GM23338 (cell line): ENCODE data around the gene SHLD2. TPM values are rescaled to one million over a fixed set of nuclear protein-coding genes. Genes with fewer than 3 reads are reported as not detected.
"Not testable (repeated sequence)": the region's sequence is repeated elsewhere in the genome, so short reads cannot be mapped to it uniquely, and the experiment has no call there.

Experiments
- ATAC-seq: fragments of 200-7000 bp; cut with Tn5 transposase; 3 replicates; pipeline ENCODE4 v1.9.1; 2020
- DNase-seq: peaks from one replicate; pipeline ENCODE4 v3.0.0-alpha.2; 2015; ENCODE audit warnings: low spot score
- H2AFZ ChIP-seq: fragments of 200-600 bp; sonication (generic); 2 replicates; pipeline ENCODE4 v1.8.0; 2016; ENCODE audit warnings: antibody characterized with exemption, mild to moderate bottlenecking, moderate library complexity
- H3F3A ChIP-seq: fragments of 200-600 bp; sonication (generic); replicated peaks from 2 replicates; pipeline ENCODE4 v1.8.0; 2017; ENCODE audit warnings: antibody characterized with exemption, mixed run types, low read depth
- H3K27ac ChIP-seq: fragments of 200-600 bp; sonication (generic); 2 replicates; pipeline ENCODE4 v1.6.1; 2016; ENCODE audit warnings: low read depth
- H3K27me3 ChIP-seq: fragments of 200-600 bp; sonication (generic); 2 replicates; pipeline ENCODE4 v1.8.0; 2016; ENCODE audit warnings: mild to moderate bottlenecking, mixed run types, moderate library complexity; ENCODE audit not compliant: insufficient read depth
- H3K36me3 ChIP-seq: fragments of 200-600 bp; sonication (generic); 2 replicates; pipeline ENCODE4 v1.8.0; 2016; ENCODE audit warnings: mild to moderate bottlenecking; ENCODE audit not compliant: insufficient read depth
- H3K4me1 ChIP-seq: fragments of 200-600 bp; sonication (generic); 2 replicates; pipeline ENCODE4 v1.8.0; 2016; ENCODE audit warnings: mild to moderate bottlenecking, moderate library complexity; ENCODE audit not compliant: insufficient read depth
- H3K4me2 ChIP-seq: fragments of 200-600 bp; sonication (generic); 2 replicates; pipeline ENCODE4 v1.7.1; 2017; ENCODE audit warnings: mixed run types
- H3K4me3 ChIP-seq: fragments of 200-600 bp; sonication (generic); 2 replicates; pipeline ENCODE4 v1.6.1; 2016; ENCODE audit warnings: mixed run types
- H3K79me2 ChIP-seq: fragments of 200-600 bp; sonication (generic); replicated peaks from 2 replicates; pipeline ENCODE4 v1.8.0; 2017; ENCODE audit warnings: mild to moderate bottlenecking; ENCODE audit not compliant: insufficient read depth
- H3K9me2 ChIP-seq: fragments of 200-600 bp; sonication (generic); 2 replicates; pipeline ENCODE4 v1.8.0; 2017; ENCODE audit not compliant: insufficient read depth
- H4K20me1 ChIP-seq: fragments of 200-600 bp; sonication (generic); replicated peaks from 2 replicates; pipeline ENCODE4 v1.8.0; 2017; ENCODE audit warnings: mild to moderate bottlenecking; ENCODE audit not compliant: insufficient read depth
- H3K27ac Mint-ChIP-seq: 2 replicates; pipeline ENCODE4 v1.8.0; 2020; ENCODE audit warnings: inconsistent platforms, mild to moderate bottlenecking, moderate library complexity, mixed read lengths
- H3K27me3 Mint-ChIP-seq: 3 replicates; pipeline ENCODE4 v1.8.0; 2022; ENCODE audit warnings: low read depth, mild to moderate bottlenecking, moderate library complexity, mixed read lengths, inconsistent platforms; ENCODE audit not compliant: insufficient read depth, poor library complexity
- H3K36me3 Mint-ChIP-seq: 3 replicates; pipeline ENCODE4 v1.8.0; 2021; ENCODE audit warnings: low read depth, mild to moderate bottlenecking, inconsistent platforms, moderate library complexity, mixed read lengths
- H3K4me1 Mint-ChIP-seq: 3 replicates; pipeline ENCODE4 v1.8.0; 2020; ENCODE audit warnings: mild to moderate bottlenecking, inconsistent platforms, mixed read lengths
- H3K4me3 Mint-ChIP-seq: 3 replicates; pipeline ENCODE4 v1.8.0; 2021; ENCODE audit warnings: moderate library complexity, mild to moderate bottlenecking, inconsistent platforms, mixed read lengths
- H3K9me3 Mint-ChIP-seq: 3 replicates; pipeline ENCODE4 v1.8.0; 2020; ENCODE audit warnings: moderate library complexity, mild to moderate bottlenecking, inconsistent platforms, mixed read lengths
- CREB1 ChIP-seq: fragments of 250-450 bp; sonication (Bioruptor Pico); IDR thresholded peaks from 2 replicates; pipeline ENCODE4 v1.5.0; 2020; ENCODE audit warnings: low read depth, mild to moderate bottlenecking, moderate library complexity
- JUNB ChIP-seq: IDR thresholded peaks from one replicate; pipeline ENCODE4 v1.6.1; 2016; ENCODE audit warnings: antibody characterized with exemption; ENCODE audit not compliant: unreplicated experiment
- NANOG ChIP-seq: IDR thresholded peaks from 2 replicates; pipeline ENCODE4 v1.6.1; 2016; ENCODE audit warnings: antibody characterized with exemption, borderline replicate concordance
- REST ChIP-seq: IDR thresholded peaks from one replicate; pipeline ENCODE4 v1.6.1; 2018; ENCODE audit warnings: antibody characterized with exemption; ENCODE audit not compliant: unreplicated experiment
- ZNF114 ChIP-seq: fragments of 250-450 bp; sonication (Bioruptor Pico); IDR thresholded peaks from 2 replicates; pipeline ENCODE4 v1.5.0; 2020; ENCODE audit warnings: mild to moderate bottlenecking, moderate library complexity
- ZNF331 ChIP-seq: fragments of 250-450 bp; sonication (Bioruptor Pico); IDR thresholded peaks from 2 replicates; pipeline ENCODE4 v1.5.0; 2020; ENCODE audit warnings: low read depth, mild to moderate bottlenecking, moderate library complexity
- polyA plus RNA-seq: library from polyadenylated mRNA; unstranded; fragments of >200 nt; fragmentation: Nextera tagmentation; extraction: Ambion mirVana; gene quantifications from 2 replicates; pipeline ENCODE4 v1.2.1, GENCODE V29; 2016
- total RNA-seq: library from RNA; depleted of rRNA; stranded (reverse); fragments of >200 nt; shearing (Covaris generic); gene quantifications from 2 replicates; pipeline ENCODE4 v1.2.3, GENCODE V29; 2014
- TF ChIP-seq, protein P1 (sequence below): fragments of 250-450 bp; sonication (Bioruptor Pico); IDR thresholded peaks from 2 replicates; pipeline ENCODE4 v1.5.0; 2020; ENCODE audit warnings: mild to moderate bottlenecking, moderate library complexity

Gene SHLD2
- total and polyA plus RNA-seq, 2 experiments from 2014 or later: 13.9 to 34.2 TPM

- H3K36me3 ChIP-seq: peaks cover 30% of the 10 kb centered on the region
- ATAC-seq (no peak), DNase-seq (no peak)
- no peaks in the 10 kb centered on the region for H3F3A ChIP-seq
- no peaks in the 10 kb centered on the region for H3K27me3 Mint-ChIP-seq
- H3K27me3 ChIP-seq: no peaks in the 10 kb centered on the region
- H3K27ac ChIP-seq: no peak overlapping the region
- H3K36me3 Mint-ChIP-seq: peaks cover 41% of the 10 kb centered on the region
- H3K4me1 Mint-ChIP-seq: no peaks in the 10 kb centered on the region
- H3K79me2 ChIP-seq: 0 out of 2 replicates have a peak, but pooled peaks cover 3% of the 10 kb centered on the region
- H3K4me1 ChIP-seq: no peaks in the 10 kb centered on the region
- H3K4me2 ChIP-seq: no peak overlapping the region
- no peak overlapping the region for H3K27ac Mint-ChIP-seq
- H3K9me3 Mint-ChIP-seq: no peaks in the 10 kb centered on the region
- TF ChIP-seq CREB1 (CRISPR knock-in tag) (no peak), NANOG (no peak), REST (no peak), JUNB (no peak), ZNF114 (no peak), ZNF331 (no peak)
- TF ChIP-seq, protein P1, sequence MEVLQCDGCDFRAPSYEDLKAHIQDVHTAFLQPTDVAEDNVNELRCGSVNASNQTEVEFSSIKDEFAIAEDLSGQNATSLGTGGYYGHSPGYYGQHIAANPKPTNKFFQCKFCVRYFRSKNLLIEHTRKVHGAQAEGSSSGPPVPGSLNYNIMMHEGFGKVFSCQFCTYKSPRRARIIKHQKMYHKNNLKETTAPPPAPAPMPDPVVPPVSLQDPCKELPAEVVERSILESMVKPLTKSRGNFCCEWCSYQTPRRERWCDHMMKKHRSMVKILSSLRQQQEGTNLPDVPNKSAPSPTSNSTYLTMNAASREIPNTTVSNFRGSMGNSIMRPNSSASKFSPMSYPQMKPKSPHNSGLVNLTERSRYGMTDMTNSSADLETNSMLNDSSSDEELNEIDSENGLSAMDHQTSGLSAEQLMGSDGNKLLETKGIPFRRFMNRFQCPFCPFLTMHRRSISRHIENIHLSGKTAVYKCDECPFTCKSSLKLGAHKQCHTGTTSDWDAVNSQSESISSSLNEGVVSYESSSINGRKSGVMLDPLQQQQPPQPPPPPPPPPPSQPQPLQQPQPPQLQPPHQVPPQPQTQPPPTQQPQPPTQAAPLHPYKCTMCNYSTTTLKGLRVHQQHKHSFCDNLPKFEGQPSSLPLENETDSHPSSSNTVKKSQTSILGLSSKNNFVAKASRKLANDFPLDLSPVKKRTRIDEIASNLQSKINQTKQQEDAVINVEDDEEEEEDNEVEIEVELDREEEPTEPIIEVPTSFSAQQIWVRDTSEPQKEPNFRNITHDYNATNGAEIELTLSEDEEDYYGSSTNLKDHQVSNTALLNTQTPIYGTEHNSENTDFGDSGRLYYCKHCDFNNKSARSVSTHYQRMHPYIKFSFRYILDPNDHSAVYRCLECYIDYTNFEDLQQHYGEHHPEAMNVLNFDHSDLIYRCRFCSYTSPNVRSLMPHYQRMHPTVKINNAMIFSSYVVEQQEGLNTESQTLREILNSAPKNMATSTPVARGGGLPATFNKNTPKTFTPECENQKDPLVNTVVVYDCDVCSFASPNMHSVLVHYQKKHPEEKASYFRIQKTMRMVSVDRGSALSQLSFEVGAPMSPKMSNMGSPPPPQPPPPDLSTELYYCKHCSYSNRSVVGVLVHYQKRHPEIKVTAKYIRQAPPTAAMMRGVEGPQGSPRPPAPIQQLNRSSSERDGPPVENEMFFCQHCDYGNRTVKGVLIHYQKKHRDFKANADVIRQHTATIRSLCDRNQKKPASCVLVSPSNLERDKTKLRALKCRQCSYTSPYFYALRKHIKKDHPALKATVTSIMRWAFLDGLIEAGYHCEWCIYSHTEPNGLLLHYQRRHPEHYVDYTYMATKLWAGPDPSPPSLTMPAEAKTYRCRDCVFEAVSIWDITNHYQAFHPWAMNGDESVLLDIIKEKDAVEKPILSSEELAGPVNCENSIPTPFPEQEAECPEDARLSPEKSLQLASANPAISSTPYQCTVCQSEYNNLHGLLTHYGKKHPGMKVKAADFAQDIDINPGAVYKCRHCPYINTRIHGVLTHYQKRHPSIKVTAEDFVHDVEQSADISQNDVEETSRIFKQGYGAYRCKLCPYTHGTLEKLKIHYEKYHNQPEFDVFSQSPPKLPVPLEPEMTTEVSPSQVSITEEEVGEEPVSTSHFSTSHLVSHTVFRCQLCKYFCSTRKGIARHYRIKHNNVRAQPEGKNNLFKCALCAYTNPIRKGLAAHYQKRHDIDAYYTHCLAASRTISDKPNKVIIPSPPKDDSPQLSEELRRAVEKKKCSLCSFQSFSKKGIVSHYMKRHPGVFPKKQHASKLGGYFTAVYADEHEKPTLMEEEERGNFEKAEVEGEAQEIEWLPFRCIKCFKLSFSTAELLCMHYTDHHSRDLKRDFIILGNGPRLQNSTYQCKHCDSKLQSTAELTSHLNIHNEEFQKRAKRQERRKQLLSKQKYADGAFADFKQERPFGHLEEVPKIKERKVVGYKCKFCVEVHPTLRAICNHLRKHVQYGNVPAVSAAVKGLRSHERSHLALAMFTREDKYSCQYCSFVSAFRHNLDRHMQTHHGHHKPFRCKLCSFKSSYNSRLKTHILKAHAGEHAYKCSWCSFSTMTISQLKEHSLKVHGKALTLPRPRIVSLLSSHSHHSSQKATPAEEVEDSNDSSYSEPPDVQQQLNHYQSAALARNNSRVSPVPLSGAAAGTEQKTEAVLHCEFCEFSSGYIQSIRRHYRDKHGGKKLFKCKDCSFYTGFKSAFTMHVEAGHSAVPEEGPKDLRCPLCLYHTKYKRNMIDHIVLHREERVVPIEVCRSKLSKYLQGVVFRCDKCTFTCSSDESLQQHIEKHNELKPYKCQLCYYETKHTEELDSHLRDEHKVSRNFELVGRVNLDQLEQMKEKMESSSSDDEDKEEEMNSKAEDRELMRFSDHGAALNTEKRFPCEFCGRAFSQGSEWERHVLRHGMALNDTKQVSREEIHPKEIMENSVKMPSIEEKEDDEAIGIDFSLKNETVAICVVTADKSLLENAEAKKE: no peak
- H2AFZ ChIP-seq: no peak overlapping the region
- no peak overlapping the region for H3K4me3 Mint-ChIP-seq
- H3K9me2 ChIP-seq: no peaks in the 10 kb centered on the region
- H3K4me3 ChIP-seq: no peak overlapping the region
- H4K20me1 ChIP-seq: peaks cover 5% of the 10 kb centered on the region; the same call in 1 of the 2 replicates
Observed at GRCh38 chr10:87072449-87072848, 22.6 kb upstream of the SHLD2 start.

DNA sequence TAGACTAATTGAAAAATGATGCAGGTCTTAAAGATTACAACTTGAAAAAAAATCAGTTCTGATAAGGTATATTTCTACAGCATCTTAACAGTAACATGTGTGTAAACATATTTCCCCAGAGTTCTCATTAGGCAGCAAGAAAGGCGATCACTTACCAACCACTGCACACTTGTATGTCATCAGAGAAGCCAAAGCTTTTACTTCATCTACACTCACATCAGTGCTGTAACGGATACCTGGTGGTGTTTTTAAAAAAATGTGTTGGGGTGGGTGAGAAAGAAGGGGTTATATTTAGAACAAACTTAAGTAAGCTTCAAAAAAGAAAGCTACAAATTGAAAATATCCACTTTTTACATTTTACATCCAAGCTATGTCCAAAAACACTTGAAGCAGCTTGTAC, 18.6 kb upstream of the SHLD2 start:
- Histone ChIP-seq H3K36me3 (peaks cover 24% of the 10 kb centered on the region), H3K79me2 (peaks cover 22% of the 10 kb centered on the region)
- Mint-ChIP-seq H3K9me3 (peaks cover 14% of the 10 kb centered on the region), H3K36me3 (peaks cover 43% of the 10 kb centered on the region; the same call in 2 of the 3 replicates)
- not testable (repeated sequence) for H2AFZ ChIP-seq, H3K4me3 Mint-ChIP-seq, H3K4me3 ChIP-seq, H4K20me1 ChIP-seq, H3K9me2 ChIP-seq, H3K27ac Mint-ChIP-seq, H3F3A ChIP-seq, H3K27me3 ChIP-seq, H3K27me3 Mint-ChIP-seq, H3K27ac ChIP-seq, H3K4me1 Mint-ChIP-seq, H3K4me2 ChIP-seq, DNase-seq, ATAC-seq, H3K4me1 ChIP-seq
